Stimulated activated memory B cell treated with anti-CD40 and anti-IgM and Interleukin-4, amounts not matched to agents 10 μg/mL and 1 μg/mL and 100 μg/mL, for 72 hours (primary cell): ENCODE data around the gene SMARCA2.

ENCODE experiments used
- ATAC-seq: fragments of 150-1000 bp; cut with Tn5 transposase; 2 replicates; pipeline ENCODE4 v1.10.0; 2021
- H3K27ac Mint-ChIP-seq: one replicate; pipeline ENCODE4 v1.8.0; 2022; ENCODE audit warnings: mild to moderate bottlenecking, mixed read lengths
- H3K27me3 Mint-ChIP-seq: one replicate; pipeline ENCODE4 v1.8.0; 2022; ENCODE audit warnings: mixed read lengths
- H3K36me3 Mint-ChIP-seq: one replicate; pipeline ENCODE4 v1.8.0; 2022; ENCODE audit warnings: mixed read lengths
- H3K4me1 Mint-ChIP-seq: one replicate; pipeline ENCODE4 v1.8.0; 2022; ENCODE audit warnings: mixed read lengths
- H3K4me3 Mint-ChIP-seq: one replicate; pipeline ENCODE4 v1.8.0; 2022; ENCODE audit warnings: mild to moderate bottlenecking, moderate library complexity, mixed read lengths
- H3K9me3 Mint-ChIP-seq: one replicate; pipeline ENCODE4 v1.8.0; 2022; ENCODE audit warnings: mixed read lengths

The SMARCA2 gene

DNA sequence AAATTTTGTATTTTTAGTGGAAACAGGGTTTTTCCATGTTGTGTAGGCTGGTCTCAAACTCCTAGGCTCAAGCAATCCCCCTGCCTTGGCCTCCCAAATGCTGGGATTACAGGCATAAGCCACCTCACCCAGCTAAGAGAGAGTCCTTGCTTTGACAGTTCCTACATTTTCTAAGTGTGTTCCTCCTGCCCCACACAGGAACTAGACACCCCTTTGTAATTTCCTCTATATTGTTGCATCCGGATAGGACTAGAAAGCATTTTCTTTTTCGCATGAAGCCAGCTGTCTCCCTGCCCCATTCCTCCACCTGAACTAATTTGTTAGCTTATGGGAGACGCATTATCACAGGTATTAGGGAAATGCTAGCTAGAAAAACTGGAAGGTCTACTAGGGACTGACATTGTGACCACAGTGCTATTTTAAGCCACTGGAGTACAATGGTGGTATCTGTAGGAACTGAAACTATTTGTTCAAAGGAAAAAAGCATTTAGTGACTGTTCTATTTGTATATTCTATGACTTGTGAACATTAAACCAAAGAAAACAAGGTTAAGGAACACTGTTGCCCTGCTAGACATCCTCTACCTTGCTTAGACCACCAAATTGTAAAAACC lies 214.1 kb downstream of the SMARCA2 start:
- no peaks in the 10 kb centered on the region for H3K36me3 Mint-ChIP-seq
- peaks cover 19% of the 10 kb centered on the region for H3K4me1 Mint-ChIP-seq
- H3K4me3 Mint-ChIP-seq, result no peak overlapping the region
- peak; percentile 66 for ATAC-seq
- H3K27me3 Mint-ChIP-seq, result no peaks in the 10 kb centered on the region
- peak overlapping the region; percentile 51 for H3K27ac Mint-ChIP-seq
- H3K9me3 Mint-ChIP-seq, result no peaks in the 10 kb centered on the region

DNA sequence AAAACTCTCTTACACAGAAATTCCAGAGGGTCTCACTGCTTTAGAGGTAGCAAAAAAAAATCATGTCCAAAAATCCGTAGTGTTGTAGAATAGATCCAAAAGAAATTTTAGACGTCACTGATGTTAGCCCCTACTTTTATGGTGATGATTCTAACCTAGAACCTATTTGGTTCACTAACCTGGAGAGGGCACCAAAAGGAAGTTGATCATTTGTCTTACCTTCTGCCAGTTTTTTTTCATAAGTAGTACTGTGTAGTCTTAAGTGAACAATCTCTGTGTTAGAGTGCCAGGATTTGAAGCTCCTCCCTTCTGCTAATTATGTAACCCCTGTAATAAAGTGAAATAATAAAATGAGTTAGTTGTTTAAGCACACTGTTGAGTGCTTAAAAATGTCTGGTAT lies 215.2 kb downstream of the SMARCA2 start:
- H3K9me3 Mint-ChIP-seq, result no peaks in the 10 kb centered on the region
- no peak overlapping the region for H3K4me3 Mint-ChIP-seq
- H3K4me1 Mint-ChIP-seq, result peaks cover 19% of the 10 kb centered on the region

DNA sequence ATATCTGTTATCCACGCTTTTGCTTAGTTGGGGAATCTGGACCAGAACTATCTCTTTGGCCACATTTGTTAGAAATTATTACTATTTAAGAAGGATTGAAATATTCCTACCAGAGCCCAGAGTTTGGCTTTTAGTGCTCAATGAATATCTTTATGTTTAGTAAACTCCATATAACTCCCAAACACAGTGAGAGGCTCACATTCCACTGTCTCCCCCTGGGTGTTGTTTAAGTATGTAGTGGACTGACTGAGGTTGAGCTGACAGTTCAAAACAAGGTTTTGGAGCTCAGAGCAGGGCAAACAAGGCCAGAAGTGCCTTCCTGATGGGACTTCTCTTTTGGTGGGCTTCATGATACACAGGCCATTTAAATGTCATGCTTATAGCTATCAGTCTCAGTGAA lies 216.0 kb downstream of the SMARCA2 start:
- ATAC-seq, result no peak
- no peak overlapping the region for H3K27ac Mint-ChIP-seq
- peaks cover 19% of the 10 kb centered on the region for H3K4me1 Mint-ChIP-seq
- H3K27me3 Mint-ChIP-seq, result no peaks in the 10 kb centered on the region
- H3K9me3 Mint-ChIP-seq, result no peaks in the 10 kb centered on the region
- no peak overlapping the region for H3K4me3 Mint-ChIP-seq
- no peaks in the 10 kb centered on the region for H3K36me3 Mint-ChIP-seq

More for the DNA sequence above, 215.2 kb downstream of the SMARCA2 start:
- H3K27me3 Mint-ChIP-seq, result no peaks in the 10 kb centered on the region
- H3K27ac Mint-ChIP-seq, result no peak overlapping the region
- H3K36me3 Mint-ChIP-seq, result no peaks in the 10 kb centered on the region
- ATAC-seq, result no peak

GRCh38 chr9:2231829-2232228 lies 216.7 kb downstream of the SMARCA2 start:
- Mint-ChIP-seq H3K27ac (no peak overlapping the region), H3K4me3 (no peak overlapping the region), H3K9me3 (no peaks in the 10 kb centered on the region), H3K4me1 (peaks cover 19% of the 10 kb centered on the region), H3K27me3 (no peaks in the 10 kb centered on the region), H3K36me3 (no peaks in the 10 kb centered on the region)
- ATAC-seq, result no peak

DNA sequence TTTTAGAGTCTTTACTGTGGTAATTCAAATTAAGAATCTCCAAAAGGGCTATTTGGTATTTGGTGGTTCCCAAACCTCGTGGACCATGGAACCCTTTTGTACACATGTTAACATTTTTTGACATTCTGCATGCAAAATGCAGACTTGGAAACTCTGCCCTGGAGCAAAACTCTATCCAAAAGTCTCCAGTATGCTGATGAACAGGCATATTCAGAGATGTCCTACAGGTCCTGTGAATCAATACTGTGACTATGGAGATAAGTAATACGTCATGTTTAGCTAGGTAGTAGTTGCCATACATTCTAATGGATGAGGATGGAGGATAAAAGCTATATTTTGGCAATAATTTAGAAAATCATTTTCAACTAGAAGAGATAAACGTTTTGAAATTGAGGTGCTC lies 218.1 kb downstream of the SMARCA2 start:
- peaks cover 4% of the 10 kb centered on the region for H3K27me3 Mint-ChIP-seq
- H3K4me3 Mint-ChIP-seq, result no peak overlapping the region
- H3K36me3 Mint-ChIP-seq, result no peaks in the 10 kb centered on the region
- no peak overlapping the region for H3K27ac Mint-ChIP-seq
- H3K4me1 Mint-ChIP-seq, result peaks cover 16% of the 10 kb centered on the region
- no peak for ATAC-seq
- no peaks in the 10 kb centered on the region for H3K9me3 Mint-ChIP-seq

DNA sequence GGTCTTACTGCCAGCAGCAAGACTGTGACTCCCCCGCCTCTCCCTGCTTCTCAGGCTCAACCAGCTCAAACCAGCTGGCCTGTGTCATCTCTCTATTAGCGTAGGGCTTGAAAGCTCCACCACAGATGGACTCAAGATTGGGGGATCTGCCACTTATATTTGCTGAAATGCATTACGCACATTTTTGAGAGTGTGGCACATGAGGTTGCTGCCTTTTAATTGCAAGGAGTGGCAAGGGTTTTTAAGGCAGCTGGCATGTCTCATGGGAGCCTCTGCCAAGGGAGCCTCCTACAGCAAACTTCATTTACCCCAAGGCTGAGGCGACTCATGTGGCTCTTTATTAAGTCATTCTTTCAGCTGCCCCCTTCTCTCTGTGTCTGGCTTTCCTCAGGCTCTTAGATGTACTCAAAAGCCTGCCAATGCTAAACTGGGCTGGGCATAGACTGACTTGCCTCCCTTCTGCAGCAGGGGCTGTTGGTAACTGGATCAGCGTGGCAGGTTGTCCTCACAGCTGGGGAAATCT lies 219.3 kb downstream of the SMARCA2 start:
- no peak overlapping the region for H3K4me3 Mint-ChIP-seq
- H3K36me3 Mint-ChIP-seq, result no peaks in the 10 kb centered on the region
- H3K4me1 Mint-ChIP-seq, result peaks cover 4% of the 10 kb centered on the region
- no peaks in the 10 kb centered on the region for H3K9me3 Mint-ChIP-seq
- no peak overlapping the region for H3K27ac Mint-ChIP-seq
- no peak for ATAC-seq
- peaks cover 6% of the 10 kb centered on the region for H3K27me3 Mint-ChIP-seq

- ATAC-seq, result no peak
- no peaks in the 10 kb centered on the region for H3K9me3 Mint-ChIP-seq
- H3K27me3 Mint-ChIP-seq, result peaks cover 6% of the 10 kb centered on the region
- H3K4me1 Mint-ChIP-seq, result no peaks in the 10 kb centered on the region
- no peaks in the 10 kb centered on the region for H3K36me3 Mint-ChIP-seq
- no peak overlapping the region for H3K4me3 Mint-ChIP-seq
- H3K27ac Mint-ChIP-seq, result no peak overlapping the region
Observed at GRCh38 chr9:2235623-2236022, 220.5 kb downstream of the SMARCA2 start.

DNA sequence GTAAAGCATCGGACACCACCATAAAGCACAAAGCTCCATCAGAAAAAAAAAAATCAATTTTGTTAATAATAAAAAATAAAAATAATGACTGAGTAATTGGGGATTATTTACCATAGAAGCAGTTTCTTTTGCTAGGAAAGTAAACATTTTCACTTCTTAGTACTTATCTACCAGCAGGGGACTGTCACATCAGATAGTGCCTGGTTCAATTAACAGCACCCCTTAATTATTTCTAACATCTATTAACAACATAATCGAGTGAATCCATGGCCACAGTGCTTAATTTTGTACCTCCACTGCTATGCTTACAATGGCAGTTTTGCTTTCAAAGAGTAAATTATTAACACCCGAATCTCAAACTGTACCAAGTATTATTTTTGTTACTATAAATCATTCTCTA lies 221.7 kb downstream of the SMARCA2 start:
- Mint-ChIP-seq H3K27ac (no peak overlapping the region), H3K4me3 (no peak overlapping the region), H3K27me3 (peaks cover 17% of the 10 kb centered on the region), H3K9me3 (no peaks in the 10 kb centered on the region), H3K36me3 (no peaks in the 10 kb centered on the region), H3K4me1 (peaks cover 6% of the 10 kb centered on the region)
- ATAC-seq, result no peak

GRCh38 chr9:2241461-2241835 lies 226.3 kb downstream of the SMARCA2 start:
- peak overlapping the region; percentile 85 for H3K4me3 Mint-ChIP-seq
- ATAC-seq, result no peak
- peak overlapping the region; percentile 69 for H3K27ac Mint-ChIP-seq
- peaks cover 19% of the 10 kb centered on the region for H3K4me1 Mint-ChIP-seq
- H3K27me3 Mint-ChIP-seq, result peaks cover 49% of the 10 kb centered on the region
- peaks cover 10% of the 10 kb centered on the region for H3K9me3 Mint-ChIP-seq
- no peaks in the 10 kb centered on the region for H3K36me3 Mint-ChIP-seq

DNA sequence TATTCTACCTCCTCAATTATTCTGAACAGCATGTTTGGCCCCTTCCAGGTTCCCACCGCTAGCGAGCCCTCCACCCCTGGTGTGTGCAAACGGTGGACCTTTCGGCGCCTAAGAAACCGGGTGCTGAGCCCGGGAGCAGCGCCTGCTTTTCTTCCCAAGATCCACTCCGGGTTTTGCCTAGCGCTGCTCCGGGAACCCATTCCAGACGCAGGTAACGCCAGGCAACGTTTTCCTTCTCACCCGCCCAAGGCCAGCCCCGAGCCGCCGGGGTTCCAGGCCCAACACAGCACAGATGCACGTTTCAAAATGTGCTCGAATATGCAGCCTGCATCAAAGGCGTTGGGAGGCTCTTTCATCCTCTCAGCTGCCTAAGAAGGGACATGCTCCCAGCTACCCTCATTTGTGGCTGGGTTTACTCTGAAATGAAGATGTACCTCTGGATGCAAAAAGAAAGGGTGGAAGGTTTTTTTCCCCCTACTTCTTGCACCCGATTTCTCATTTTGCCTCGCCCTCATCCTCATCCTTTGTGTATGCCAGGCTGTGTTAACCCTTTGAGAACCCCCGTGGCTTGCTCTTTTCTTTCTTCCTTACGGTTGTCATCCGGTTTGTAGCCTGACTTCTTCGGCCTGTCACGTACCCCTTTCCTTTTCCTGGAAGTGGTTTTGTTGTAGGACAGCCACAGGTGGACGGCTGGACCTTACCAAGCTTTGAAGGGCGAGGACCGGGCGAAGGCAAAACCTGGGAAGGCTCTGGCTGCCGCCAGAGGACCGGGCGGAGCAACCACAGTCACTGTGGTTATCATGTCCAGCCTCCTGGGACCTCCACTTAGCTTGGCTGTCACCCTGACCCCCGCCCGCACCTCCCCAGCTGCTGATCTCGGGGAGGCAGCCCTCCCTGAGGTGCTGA lies 226.9 kb downstream of the SMARCA2 start:
- Mint-ChIP-seq H3K9me3 (peaks cover 10% of the 10 kb centered on the region), H3K4me3 (peak overlapping the region; percentile 85), H3K4me1 (peaks cover 19% of the 10 kb centered on the region), H3K36me3 (no peaks in the 10 kb centered on the region), H3K27ac (peak overlapping the region; percentile 69), H3K27me3 (peaks cover 49% of the 10 kb centered on the region)
- ATAC-seq, result peak; percentile 82

DNA sequence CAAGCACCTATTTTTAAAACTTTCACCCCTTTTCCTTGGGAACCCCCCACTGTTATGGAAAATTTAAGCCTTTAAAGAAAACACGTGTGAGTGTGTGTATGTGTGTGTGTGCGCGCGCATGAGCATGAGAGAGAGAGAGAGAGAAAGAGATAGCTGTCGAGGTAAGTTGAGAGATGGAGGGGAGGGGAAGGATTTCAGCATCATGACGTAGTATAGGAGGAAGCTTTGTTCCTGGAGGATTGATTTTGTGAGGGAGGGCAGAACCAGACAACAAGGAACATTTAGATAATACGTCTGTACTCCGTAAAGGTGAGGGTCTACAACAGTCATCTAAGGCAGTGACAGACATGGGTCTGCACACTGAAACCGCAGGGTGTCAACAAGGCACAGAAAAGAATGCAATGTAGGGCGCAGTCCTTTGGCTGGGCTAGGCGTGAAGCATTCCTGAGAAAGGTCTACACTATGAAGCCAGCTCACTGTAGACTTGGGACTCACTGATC lies 227.7 kb downstream of the SMARCA2 start:
- Mint-ChIP-seq H3K36me3 (no peaks in the 10 kb centered on the region), H3K4me1 (peaks cover 19% of the 10 kb centered on the region), H3K9me3 (peaks cover 10% of the 10 kb centered on the region), H3K27ac (peak overlapping the region; percentile 69), H3K27me3 (peaks cover 49% of the 10 kb centered on the region), H3K4me3 (peak overlapping the region; percentile 85)
- no peak for ATAC-seq
